NCI-H2171 treated with DMSO at 0.1 percent for 48 hours (cell line): ENCODE measurements around the gene SYT8.

Source experiments
- DNase-seq: peaks from one replicate; lab custom pipeline; 2025; lab: John Stamatoyannopoulos, UW

Gene SYT8

GRCh38 chr11:1832211-1832919 is 2.4 kb upstream of the SYT8 start:
- DNase-seq = no peak

- DNase-seq = no peak
Observed at GRCh38 chr11:1832920-1833295, 1.9 kb upstream of the SYT8 start.

- DNase-seq = no peak
Observed at GRCh38 chr11:1834062-1834610, 654 bp upstream of the SYT8 start.

GRCh38 chr11:1835671-1836010 is 851 bp downstream of the SYT8 start:
- DNase-seq = no peak

DNA sequence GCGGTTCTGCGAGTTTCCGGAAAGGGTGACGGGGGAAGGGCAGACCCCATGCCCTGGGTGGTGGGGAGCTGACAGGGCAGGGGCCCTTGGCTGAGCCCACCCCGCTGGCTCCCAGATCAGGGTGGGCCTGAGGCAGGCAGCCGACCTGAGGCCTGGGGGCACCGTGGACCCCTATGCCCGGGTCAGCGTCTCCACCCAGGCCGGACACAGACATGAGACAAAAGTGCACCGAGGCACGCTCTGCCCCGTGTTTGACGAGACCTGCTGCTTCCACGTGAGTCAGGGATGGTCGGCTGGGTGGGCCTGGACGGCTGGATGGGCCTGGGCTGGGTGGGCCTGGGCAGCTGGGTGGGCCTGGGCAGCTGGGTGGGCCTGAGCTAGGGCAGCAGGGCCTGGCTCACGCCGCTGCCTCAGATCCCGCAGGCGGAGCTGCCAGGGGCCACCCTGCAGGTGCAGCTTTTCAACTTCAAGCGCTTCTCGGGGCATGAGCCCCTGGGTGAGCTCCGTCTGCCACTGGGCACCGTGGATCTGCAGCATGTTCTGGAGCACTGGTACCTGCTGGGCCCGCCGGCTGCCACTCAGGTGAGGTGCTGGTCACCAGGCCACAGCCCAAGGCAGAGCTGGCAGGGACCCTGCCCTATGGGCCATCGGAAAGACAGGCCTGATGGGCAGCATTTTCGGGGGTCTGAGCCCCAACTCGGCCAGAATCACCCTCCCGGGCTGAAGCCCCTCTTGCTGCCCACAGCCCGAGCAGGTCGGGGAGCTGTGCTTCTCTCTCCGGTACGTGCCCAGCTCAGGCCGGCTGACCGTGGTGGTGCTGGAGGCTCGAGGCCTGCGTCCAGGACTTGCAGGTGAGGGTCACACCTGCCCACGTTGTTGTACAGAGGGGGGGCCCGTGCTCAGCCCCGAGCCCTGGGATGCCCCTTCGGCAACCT is 1.5 kb downstream of the SYT8 start:
- DNase-seq = no peak

DNA sequence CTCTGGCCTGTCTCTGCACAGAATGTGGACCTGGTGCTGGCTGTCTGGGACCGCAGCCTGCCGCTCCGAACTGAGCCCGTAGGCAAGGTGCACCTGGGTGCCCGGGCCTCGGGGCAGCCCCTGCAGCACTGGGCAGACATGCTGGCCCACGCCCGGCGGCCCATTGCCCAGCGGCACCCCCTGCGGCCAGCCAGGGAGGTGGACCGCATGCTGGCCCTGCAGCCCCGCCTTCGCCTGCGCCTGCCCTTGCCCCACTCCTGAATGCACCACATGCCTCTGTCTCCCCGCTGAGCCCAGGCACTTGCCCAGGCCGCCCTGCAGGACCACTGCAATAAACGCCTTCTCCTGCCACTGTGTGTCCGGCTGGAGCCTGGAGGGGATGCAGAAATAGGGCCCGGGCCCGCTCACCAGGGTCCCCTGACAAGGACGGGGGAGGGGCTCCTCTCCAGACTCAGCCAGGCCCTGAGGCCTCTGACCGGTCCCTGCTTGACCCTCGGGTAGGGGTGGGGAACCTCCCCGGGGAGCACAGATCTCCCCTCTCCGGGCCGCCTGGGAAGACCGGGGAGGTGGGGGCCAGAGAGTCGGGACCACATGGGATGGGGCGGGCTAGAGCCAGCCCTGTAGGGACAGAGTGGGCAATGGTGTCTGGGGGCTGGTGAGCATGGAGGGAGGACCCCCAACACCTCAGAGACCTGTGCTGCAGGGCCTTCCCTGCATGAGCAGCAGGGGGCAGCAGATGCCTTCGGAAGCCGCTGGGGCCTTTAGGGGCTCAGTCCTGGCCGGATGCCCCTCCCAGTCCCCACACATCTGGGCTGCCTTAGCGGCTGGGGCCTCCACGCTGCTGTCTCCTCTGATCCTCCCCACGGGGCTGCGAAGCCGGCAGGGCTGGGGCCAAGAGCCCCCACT is 2.6 kb downstream of the SYT8 start:
- peak; percentile 31 for DNase-seq

- DNase-seq = no peak
Observed at GRCh38 chr11:1838077-1838425, 3.3 kb downstream of the SYT8 start.

DNA sequence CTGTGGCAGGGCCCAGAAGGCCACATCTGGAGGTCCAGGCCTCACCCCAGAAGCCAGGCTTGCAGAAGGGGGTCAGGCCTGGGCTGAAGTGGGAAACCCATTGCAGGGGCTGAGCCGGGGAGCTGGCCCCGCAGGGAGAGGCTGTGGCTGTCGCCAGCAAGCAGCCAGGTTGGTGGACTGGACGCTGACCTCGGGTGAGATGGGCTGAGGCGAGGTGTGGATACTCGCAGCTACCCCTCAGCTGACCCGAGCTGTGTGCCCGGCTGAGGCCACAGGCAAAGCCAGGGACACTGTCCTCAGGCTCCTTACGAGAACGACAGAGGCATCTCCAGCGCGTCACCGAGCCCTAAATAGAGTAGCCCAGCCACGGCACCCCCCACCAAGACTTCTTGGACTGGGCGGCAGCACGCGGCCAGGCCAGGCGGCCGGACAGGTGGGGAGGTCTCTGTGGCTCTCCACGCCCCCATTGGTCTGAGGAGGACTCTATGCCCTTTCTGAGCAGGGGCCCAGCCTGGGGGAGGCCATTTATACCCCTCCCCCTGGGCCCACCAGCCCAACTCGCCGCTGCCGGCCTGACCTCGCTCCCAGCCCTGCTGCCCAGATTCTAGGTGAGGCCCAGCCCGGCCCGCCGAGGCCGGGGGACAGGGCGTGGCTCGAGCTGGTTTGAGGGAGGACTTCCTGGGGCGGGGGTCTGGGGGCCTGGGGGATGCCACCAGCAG is 3.8 kb downstream of the SYT8 start, which contains the start of gene TNNI2:
TNNI2 (plus strand) TSS at position 556 of the 719 bp plus-strand sequence. CDS start 716 bp downstream, outside the sequence.
- no peak for DNase-seq

- no peak for DNase-seq
Observed at GRCh38 chr11:1839204-1839923, 4.6 kb downstream of the SYT8 start.

GRCh38 chr11:1839924-1840779 is 5.4 kb downstream of the SYT8 start:
- no peak for DNase-seq

GRCh38 chr11:1840780-1841480 is 6.1 kb downstream of the SYT8 start:
- no peak for DNase-seq

DNA sequence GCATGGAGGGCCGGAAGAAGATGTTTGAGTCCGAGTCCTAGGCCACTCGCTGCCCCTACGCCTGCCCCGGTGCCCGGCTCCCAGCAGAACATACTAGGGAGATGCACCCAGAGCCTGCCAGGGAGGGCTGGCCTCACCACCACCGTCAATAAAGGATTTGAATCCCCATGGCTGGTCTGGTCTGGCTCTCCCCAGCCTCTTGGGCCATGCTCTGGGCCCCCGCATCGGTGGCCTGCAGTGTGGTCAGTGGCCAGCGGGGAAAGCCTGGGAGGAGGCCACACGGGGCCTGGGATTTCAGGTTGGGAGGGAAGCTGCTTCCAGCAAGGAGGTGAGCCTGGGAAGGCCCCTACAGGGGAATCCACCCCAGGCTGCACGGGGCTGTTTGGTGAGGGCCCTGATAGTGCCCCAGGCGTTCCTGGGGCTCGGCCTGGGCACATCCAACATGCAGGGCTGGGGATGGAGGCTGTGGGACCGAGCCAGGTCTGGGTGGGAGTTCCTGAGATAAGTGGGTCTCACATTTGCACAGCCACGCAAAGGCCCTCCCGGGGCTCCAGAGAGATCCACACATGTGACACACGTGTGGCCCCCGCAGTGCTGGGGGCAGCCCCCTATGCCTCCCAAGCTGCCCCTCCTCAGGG is 6.8 kb downstream of the SYT8 start:
- DNase-seq = no peak

- no peak for DNase-seq
Observed at GRCh38 chr11:1842149-1843097, 7.6 kb downstream of the SYT8 start.

DNA sequence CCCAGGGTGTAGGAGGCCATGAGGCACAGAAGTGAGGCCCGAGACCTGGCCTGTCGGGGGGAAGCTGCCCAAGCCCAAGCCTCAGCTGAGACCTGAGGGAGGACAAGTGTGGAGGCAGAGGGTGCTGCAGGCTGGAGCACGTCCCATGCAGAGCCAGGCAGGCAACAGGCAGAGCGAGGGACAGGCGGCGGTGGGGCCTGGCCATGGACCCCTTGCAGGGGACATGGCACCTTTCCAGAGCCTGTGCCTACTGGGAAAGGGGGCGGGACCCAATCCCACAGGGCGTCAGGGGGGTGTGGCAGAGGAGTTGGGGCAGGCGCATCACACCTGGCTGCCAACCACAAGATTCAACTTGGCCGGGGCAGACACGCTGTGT is 8.3 kb downstream of the SYT8 start:
- no peak for DNase-seq

DNA sequence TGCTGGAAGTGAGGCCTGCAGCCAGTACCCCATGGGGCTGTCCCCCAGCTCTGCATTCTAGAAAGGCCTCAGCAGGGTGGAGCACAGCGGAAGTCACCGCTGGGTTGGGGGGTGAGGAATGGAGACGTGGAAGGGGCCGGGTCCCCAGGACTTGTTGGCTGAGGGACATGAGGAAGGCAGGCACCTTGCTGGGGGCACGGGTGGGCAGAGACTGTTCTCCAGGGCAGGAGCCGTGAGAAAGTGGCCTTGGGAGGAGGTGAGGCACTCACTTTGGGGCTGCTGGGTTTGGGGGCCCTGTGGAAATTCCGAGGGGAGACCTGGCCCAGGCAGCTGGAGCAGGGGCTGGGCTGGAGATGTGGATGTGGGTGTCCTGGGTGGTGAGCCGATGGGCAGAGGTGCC is 9.0 kb downstream of the SYT8 start:
- no peak for DNase-seq

DNA sequence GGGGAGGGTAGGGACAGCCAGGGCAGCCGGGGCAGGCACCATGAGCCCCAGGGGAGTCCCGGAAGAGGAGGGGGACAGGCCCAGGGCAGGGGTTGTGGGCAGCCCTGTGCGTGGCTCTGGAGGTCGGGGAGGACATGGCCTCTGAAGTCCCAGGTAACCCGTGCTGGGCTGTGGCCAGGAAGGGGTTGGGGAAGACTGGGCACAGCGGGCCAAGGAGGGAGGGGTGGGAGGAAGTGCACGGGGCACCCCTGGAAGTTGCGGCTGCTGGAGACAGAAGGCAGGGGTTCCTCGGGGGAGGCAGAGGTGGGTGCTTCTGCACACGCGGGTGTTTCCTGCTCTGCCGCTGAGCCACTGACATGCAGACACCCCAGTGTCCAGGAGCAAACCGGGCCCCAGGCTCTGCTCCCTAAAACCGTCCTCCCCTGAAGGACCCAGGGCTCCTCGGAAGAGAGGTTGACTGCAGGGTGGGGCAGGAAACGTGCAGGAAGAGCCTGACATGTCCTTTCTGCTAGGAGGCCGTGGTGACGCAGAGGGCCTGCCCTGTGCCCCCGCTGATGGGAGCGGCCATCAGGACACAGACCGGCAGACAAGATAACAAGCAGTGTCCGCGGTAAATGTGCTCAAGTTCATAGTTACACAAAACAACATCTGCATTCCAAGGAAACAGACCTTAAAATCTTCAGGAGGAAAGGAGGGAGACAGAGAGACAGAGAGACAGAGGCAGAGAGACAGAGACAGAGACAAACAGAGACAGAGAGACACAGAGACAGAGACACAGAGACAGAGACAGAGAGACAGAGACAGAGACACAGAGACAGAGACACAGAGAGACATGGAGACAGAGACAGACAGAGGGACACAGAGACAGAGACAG is 9.7 kb downstream of the SYT8 start:
- DNase-seq = no peak

GRCh38 chr11:1845095-1845429 is 10.3 kb downstream of the SYT8 start:
- DNase-seq = no peak
